Muscle of leg (tissue), 16 donors: ENCODE data around the gene MTMR1. TPM values are rescaled to one million over a fixed set of nuclear protein-coding genes. Genes with fewer than 3 reads are reported as not detected.

Experiments used
- DNase-seq: peaks from one replicate; pipeline ENCODE4 v3.0.0; 2013
- H3K27ac ChIP-seq: one replicate; pipeline ENCODE4 v1.5.1; 2013; ENCODE audit warnings: mild to moderate bottlenecking, low read length, control low read depth
- H3K27me3 ChIP-seq: one replicate; pipeline ENCODE4 v1.6.1; 2013; ENCODE audit warnings: low read length; ENCODE audit not compliant: control insufficient read depth, insufficient read depth
- H3K36me3 ChIP-seq: one replicate; pipeline ENCODE4 v1.6.1; 2013; ENCODE audit warnings: low read length; ENCODE audit not compliant: control insufficient read depth, insufficient read depth
- H3K4me1 ChIP-seq: one replicate; pipeline ENCODE4 v1.6.1; 2013; ENCODE audit warnings: low read length; ENCODE audit not compliant: control insufficient read depth, insufficient read depth
- H3K4me3 ChIP-seq: one replicate; pipeline ENCODE4 v1.5.1; 2013; ENCODE audit warnings: low read length, control low read depth
- H3K9me3 ChIP-seq: replicated peaks from 2 replicates; pipeline ENCODE4 v1.6.1; 2013; ENCODE audit warnings: low read depth, low read length; ENCODE audit not compliant: control insufficient read depth
- WGBS: methylation state at CpG from one replicate; pipeline ENCODE4 v1.1.5; 2013; ENCODE audit warnings: missing lambda C conversion rate; ENCODE audit not compliant: insufficient coverage; 5-methylcytosine and 5-hydroxymethylcytosine counted together
- long read RNA-seq, 11 donors: transcript quantifications; one replicate each; lab custom pipeline, GENCODE V29; 2026
- polyA plus RNA-seq, 8 donors: library from polyadenylated mRNA; unstranded; fragments of 120-200 nt; gene quantifications; one replicate each; pipeline versions ENCODE4 v1.2.1 to v1.2.3, GENCODE V29; 2013; ENCODE audit warnings: inconsistent platforms in 1 of 8, low replicate concordance in 1 of 8; ENCODE audit not compliant: insufficient read length in 8 of 8, insufficient read depth in 1 of 8
- total RNA-seq: library from RNA; stranded (reverse); fragments of 120-200 nt; gene quantifications from one replicate; pipeline ENCODE4 v1.2.4, GENCODE V29; 2013

MTMR1 gene
- total RNA-seq = 16.8 TPM
- 10 to 100 TPM; 16.0 to 24.8 (median 17.6) TPM for polyA plus RNA-seq
- long read RNA-seq, donor 1 = 0 reads
- long read RNA-seq, donor 2 = 0 reads
- long read RNA-seq, donor 3 = 0 reads
- long read RNA-seq, donor 4 = 0 reads
- long read RNA-seq, donor 5 = 0 reads
- long read RNA-seq, donor 6, partial matches to known transcripts = 90 of 90 reads
- long read RNA-seq, donor 6, other reads (novel, unspliced or antisense) = 0 of 90 reads
- long read RNA-seq, donor 7 = 0 reads
- long read RNA-seq, donor 8, partial matches to known transcripts = 6 of 7 reads
- long read RNA-seq, donor 8, other reads (novel, unspliced or antisense) = 0 of 7 reads
- long read RNA-seq, donor 9 = 0 reads
- long read RNA-seq, donor 10, full-length matches to known transcripts = 2 of 16 reads
- long read RNA-seq, donor 10, partial matches to known transcripts = 14 of 16 reads
- long read RNA-seq, donor 10, other reads (novel, unspliced or antisense) = 0 of 16 reads
- long read RNA-seq, donor 11 = 0 reads

GRCh38 chrX:150692831-150693724, at the start of gene MTMR1:
TSS of gene MTMR1 (plus strand) at chrX:150693396. CDS start at chrX:150693531, 135 bp downstream.
- Histone ChIP-seq H3K27ac (peak within 1 kb of the TSS; percentile 95), H3K4me1 (peaks cover 15% of the 10 kb centered on the region), H3K9me3 (peaks cover 4% of the 10 kb centered on the region), H3K36me3 (no peaks in the 10 kb centered on the region), H3K27me3 (peaks cover 7% of the 10 kb centered on the region), H3K4me3 (peak within 1 kb of the TSS; percentile 58)
- 23% methylated on average over 72 of the region's 92 CpGs for WGBS
- DNase-seq = peak; percentile 53

DNA sequence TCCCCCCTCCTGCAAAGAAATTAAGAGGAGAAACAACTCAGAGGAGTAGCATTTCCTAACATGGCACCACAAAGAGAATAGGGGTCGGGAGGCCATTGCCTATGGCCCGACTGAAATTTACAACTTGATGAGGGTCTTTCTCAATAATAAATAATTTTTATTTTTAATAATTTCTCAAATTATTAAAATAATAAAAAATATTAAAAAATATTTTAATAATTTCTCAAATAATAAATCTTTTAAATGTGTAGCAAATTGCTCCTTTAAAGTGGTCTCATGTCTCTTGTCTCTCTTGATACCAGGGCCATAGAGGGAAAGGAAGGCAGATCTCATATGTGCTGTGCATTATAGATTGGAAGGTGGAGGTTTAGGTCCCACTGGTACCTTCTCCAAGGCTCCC, 49.2 kb upstream of the MTMR1 start:
- Histone ChIP-seq H3K27ac (no peak overlapping the region), H3K27me3 (no peaks in the 10 kb centered on the region), H3K4me1 (no peaks in the 10 kb centered on the region), H3K4me3 (no peak overlapping the region), H3K9me3 (no peaks in the 10 kb centered on the region), H3K36me3 (no peaks in the 10 kb centered on the region)
- no CpG with 5 or more reads among the region's 2 CpGs for WGBS
- DNase-seq = no peak

- Histone ChIP-seq H3K36me3 (no peaks in the 10 kb centered on the region), H3K4me1 (no peaks in the 10 kb centered on the region), H3K27ac (no peak overlapping the region), H3K27me3 (peaks cover 2% of the 10 kb centered on the region), H3K4me3 (no peak overlapping the region), H3K9me3 (no peaks in the 10 kb centered on the region)
- DNase-seq = no peak
- WGBS = no CpG with 5 or more reads among the region's 4 CpGs
Observed at GRCh38 chrX:150644422-150644821, 48.8 kb upstream of the MTMR1 start.

GRCh38 chrX:150647331-150647730, 45.9 kb upstream of the MTMR1 start:
- H3K9me3 ChIP-seq = no peaks in the 10 kb centered on the region
- no peak for DNase-seq
- no peak overlapping the region for H3K27ac ChIP-seq
- H3K4me3 ChIP-seq = no peak overlapping the region
- no peaks in the 10 kb centered on the region for H3K36me3 ChIP-seq
- WGBS = no CpG with 5 or more reads among the region's 5 CpGs
- H3K4me1 ChIP-seq = no peaks in the 10 kb centered on the region
- peaks cover 4% of the 10 kb centered on the region for H3K27me3 ChIP-seq

- WGBS = 80% methylated on average over 1 of the region's 4 CpGs
- peak overlapping the region; percentile 7 for H3K27ac ChIP-seq
- DNase-seq = peak; percentile 4
Observed at GRCh38 chrX:150648296-150648940, 44.8 kb upstream of the MTMR1 start.

DNA sequence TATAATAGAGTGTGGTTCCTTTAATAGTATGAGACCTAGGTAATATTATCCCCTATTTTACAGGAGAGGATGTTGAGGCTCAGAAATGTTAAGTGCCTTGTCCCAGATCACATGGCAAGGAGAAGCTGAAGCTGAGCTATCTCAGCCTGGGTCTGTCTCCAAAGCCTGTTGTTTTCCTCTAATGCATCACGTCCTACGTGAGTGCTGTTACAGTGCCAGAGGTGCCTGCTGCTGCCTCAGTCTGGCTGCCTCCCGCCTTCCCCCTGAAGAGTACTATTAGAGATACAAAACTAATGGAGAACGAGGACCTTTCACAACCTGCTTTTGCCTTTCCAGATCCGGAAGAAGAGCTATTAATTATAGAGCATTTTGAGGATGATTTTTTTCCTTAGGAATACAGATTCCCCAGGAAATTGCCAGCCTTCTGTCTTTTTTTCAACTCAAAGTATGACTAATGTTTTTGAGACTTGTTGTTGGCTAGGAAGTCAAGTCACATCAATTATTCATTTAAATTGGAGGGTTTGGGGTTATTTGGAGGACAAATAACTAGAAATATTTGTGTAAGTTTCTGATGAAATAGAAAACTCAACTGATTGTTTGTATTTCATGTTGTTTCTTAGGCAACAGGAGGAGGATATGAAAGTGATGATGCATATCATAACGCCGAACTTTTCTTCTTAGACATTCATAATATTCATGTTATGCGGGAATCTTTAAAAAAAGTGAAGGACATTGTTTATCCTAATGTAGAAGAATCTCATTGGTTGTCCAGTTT, 43.9 kb upstream of the MTMR1 start:
- DNase-seq = peak; percentile 33
- Histone ChIP-seq H3K4me3 (no peak overlapping the region), H3K9me3 (no peaks in the 10 kb centered on the region), H3K27ac (peak overlapping the region; percentile 7), H3K36me3 (peaks cover 3% of the 10 kb centered on the region), H3K27me3 (peaks cover 4% of the 10 kb centered on the region), H3K4me1 (no peaks in the 10 kb centered on the region)
- WGBS = 31% methylated on average over 2 of the region's 8 CpGs

More at GRCh38 chrX:150648296-150648940, 44.8 kb upstream of the MTMR1 start:
- H3K27me3 ChIP-seq = peaks cover 4% of the 10 kb centered on the region
- H3K9me3 ChIP-seq = no peaks in the 10 kb centered on the region
- no peaks in the 10 kb centered on the region for H3K4me1 ChIP-seq
- H3K4me3 ChIP-seq = no peak overlapping the region
- peaks cover under 1% of the 10 kb centered on the region for H3K36me3 ChIP-seq

DNA sequence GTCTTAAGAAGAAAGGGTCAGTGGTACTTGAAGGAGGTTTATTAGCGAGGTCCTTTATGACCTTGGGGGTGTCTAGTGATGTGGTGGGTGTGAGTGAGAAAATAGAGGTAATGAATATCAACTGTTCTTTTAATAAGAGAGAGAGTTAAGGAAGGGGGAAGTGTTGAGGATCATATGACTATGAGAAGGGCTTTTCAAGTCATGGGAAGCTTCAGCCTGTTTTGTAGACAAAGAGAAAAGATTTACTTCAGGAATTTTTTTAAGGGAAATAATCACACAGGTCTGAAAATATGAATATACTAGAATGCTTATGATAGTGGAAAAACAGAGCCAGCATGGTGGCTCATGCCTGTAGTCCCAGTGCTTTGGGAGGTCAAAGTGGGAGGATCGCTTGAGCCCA, 41.3 kb upstream of the MTMR1 start:
- no peak for DNase-seq
- Histone ChIP-seq H3K9me3 (no peaks in the 10 kb centered on the region), H3K4me3 (no peak overlapping the region), H3K4me1 (no peaks in the 10 kb centered on the region), H3K27me3 (peaks cover 4% of the 10 kb centered on the region), H3K36me3 (peaks cover 3% of the 10 kb centered on the region), H3K27ac (no peak overlapping the region)
- WGBS = 67% methylated on average over 1 of the region's 2 CpGs

DNA sequence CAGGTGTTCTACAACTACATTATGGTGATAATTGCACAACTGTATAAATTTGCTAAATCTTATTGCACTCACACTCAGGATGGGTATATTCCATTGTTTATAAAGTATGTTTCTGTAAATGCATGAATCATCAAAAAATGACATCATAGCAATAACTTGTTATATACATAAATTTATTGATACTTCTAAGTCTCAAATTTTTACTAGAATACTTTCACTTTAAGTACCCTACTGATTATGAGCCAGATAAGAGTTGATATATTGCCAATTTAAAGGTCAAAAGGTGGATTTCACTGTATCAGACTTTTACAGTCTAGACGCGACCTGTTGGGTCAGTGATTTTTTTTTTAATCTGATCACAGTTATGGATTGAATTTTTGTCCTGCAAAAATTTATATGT, 37.4 kb upstream of the MTMR1 start:
- WGBS = no CpG with 5 or more reads among the region's 2 CpGs
- no peak overlapping the region for H3K4me3 ChIP-seq
- no peaks in the 10 kb centered on the region for H3K9me3 ChIP-seq
- H3K4me1 ChIP-seq = no peaks in the 10 kb centered on the region
- H3K36me3 ChIP-seq = peaks cover 3% of the 10 kb centered on the region
- peaks cover 2% of the 10 kb centered on the region for H3K27me3 ChIP-seq
- DNase-seq = no peak
- no peak overlapping the region for H3K27ac ChIP-seq

DNA sequence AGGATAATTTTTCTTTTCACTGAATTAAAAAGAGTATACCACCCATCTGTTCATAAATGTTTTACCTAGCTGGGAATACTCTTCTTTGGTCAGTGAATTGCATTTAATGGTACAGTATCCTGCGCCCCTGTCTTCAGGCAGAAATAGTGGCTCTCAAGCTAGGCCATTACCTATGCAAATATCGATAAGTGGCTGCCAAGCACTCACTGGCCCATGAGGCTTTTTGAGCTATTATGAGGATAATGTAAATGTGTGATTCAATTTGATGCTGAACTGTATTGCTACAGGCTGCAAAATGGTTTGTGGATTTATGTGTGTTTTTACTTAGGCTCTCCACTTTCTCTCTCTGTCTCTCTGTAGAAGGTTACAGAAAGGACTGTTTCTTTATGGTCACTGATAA, 30.1 kb upstream of the MTMR1 start:
- no peaks in the 10 kb centered on the region for H3K4me1 ChIP-seq
- no peaks in the 10 kb centered on the region for H3K9me3 ChIP-seq
- H3K27me3 ChIP-seq = peaks cover 4% of the 10 kb centered on the region
- DNase-seq = no peak
- no peaks in the 10 kb centered on the region for H3K36me3 ChIP-seq
- 80% methylated on average over 1 of the region's 2 CpGs for WGBS
- no peak overlapping the region for H3K27ac ChIP-seq
- no peak overlapping the region for H3K4me3 ChIP-seq
